SK-N-SH treated with all-trans-retinoic acid at 6 μM for 48 hours (cell line): ENCODE data around the gene ELAC2.

ENCODE experiments used
- ATAC-seq: fragments of 200-7000 bp; cut with Tn5 transposase; 3 replicates; pipeline ENCODE4 v1.9.1; 2020; ENCODE audit warnings: mild to moderate bottlenecking, moderate library complexity
- ARNTL ChIP-seq: fragments of 450-650 bp; formaldehyde crosslinking; IDR thresholded peaks from 2 replicates; pipeline ENCODE4 v1.5.0; 2020; ENCODE audit warnings: low read depth, mild to moderate bottlenecking, moderate library complexity, borderline replicate concordance
- BACH2 ChIP-seq: fragments of 250-450 bp; sonication (Bioruptor Pico); IDR thresholded peaks from 2 replicates; pipeline ENCODE4 v1.9.0; 2021; ENCODE audit warnings: mild to moderate bottlenecking, borderline replicate concordance
- CSDC2 ChIP-seq: fragments of 250-450 bp; sonication (Bioruptor Pico); IDR thresholded peaks from 2 replicates; pipeline ENCODE4 v1.5.0; 2020; ENCODE audit warnings: mild to moderate bottlenecking, moderate library complexity
- ESRRG ChIP-seq: fragments of 250-450 bp; sonication (Bioruptor Pico); IDR thresholded peaks from 2 replicates; pipeline ENCODE4 v1.6.1; 2021; ENCODE audit warnings: mild to moderate bottlenecking
- GLIS3 ChIP-seq: fragments of 250-450 bp; sonication (Bioruptor Pico); IDR thresholded peaks from 2 replicates; pipeline ENCODE4 v1.5.0; 2020; ENCODE audit warnings: mild to moderate bottlenecking, moderate library complexity
- ISL1 ChIP-seq: fragments of 250-450 bp; sonication (Bioruptor Pico); IDR thresholded peaks from 2 replicates; pipeline ENCODE4 v2.1.2; 2022; ENCODE audit warnings: mild to moderate bottlenecking, moderate library complexity
- OSR1 ChIP-seq: fragments of 250-450 bp; sonication (Bioruptor Pico); IDR thresholded peaks from 2 replicates; pipeline ENCODE4 v1.8.0; 2022; ENCODE audit warnings: moderate library complexity, mild to moderate bottlenecking, inconsistent platforms
- PPARA ChIP-seq: fragments of 250-450 bp; sonication (Bioruptor Pico); IDR thresholded peaks from 2 replicates; pipeline ENCODE4 v1.5.0; 2020; ENCODE audit warnings: mild to moderate bottlenecking, borderline replicate concordance
- RARB ChIP-seq: fragments of 250-450 bp; sonication (Bioruptor Pico); IDR thresholded peaks from 2 replicates; pipeline ENCODE4 v1.8.0; 2021; ENCODE audit warnings: mild to moderate bottlenecking, moderate library complexity
- TCF4 ChIP-seq: fragments of 250-450 bp; sonication (Bioruptor Pico); IDR thresholded peaks from 2 replicates; pipeline ENCODE4 v1.8.0; 2021; ENCODE audit warnings: mild to moderate bottlenecking, moderate library complexity, borderline replicate concordance
- TOX ChIP-seq: fragments of 250-450 bp; sonication (Bioruptor Pico); IDR thresholded peaks from 2 replicates; pipeline ENCODE4 v1.8.0; 2021; ENCODE audit warnings: mild to moderate bottlenecking, moderate library complexity, borderline replicate concordance
- ZC3H10 ChIP-seq: fragments of 250-450 bp; sonication (Bioruptor Pico); IDR thresholded peaks from 2 replicates; pipeline ENCODE4 v1.5.1; 2021; ENCODE audit warnings: mild to moderate bottlenecking, moderate library complexity
- ZFP3 ChIP-seq: fragments of 250-450 bp; sonication (Bioruptor Pico); IDR thresholded peaks from 2 replicates; pipeline ENCODE4 v1.5.0; 2020; ENCODE audit warnings: mild to moderate bottlenecking, moderate library complexity
- ZFP30 ChIP-seq: fragments of 450-650 bp; formaldehyde crosslinking; IDR thresholded peaks from 2 replicates; pipeline ENCODE4 v1.5.0; 2022; ENCODE audit warnings: mild to moderate bottlenecking, moderate library complexity
- ZNF565 ChIP-seq: fragments of 450-650 bp; formaldehyde crosslinking; conservative IDR thresholded peaks from 2 replicates; pipeline ENCODE4 v1.5.0; 2020; ENCODE audit warnings: low read depth, mild to moderate bottlenecking, moderate library complexity
- ZNF70 ChIP-seq: fragments of 450-650 bp; formaldehyde crosslinking; IDR thresholded peaks from 2 replicates; pipeline ENCODE4 v1.5.0; 2020; ENCODE audit warnings: mild to moderate bottlenecking, moderate library complexity
- ZNF8 ChIP-seq: fragments of 450-650 bp; formaldehyde crosslinking; IDR thresholded peaks from 2 replicates; pipeline ENCODE4 v1.5.0; 2020; ENCODE audit warnings: mild to moderate bottlenecking, moderate library complexity
- TF ChIP-seq, protein P1 (sequence below): fragments of 250-450 bp; sonication (Bioruptor Pico); IDR thresholded peaks from 2 replicates; pipeline ENCODE4 v1.5.0; 2020; ENCODE audit warnings: mild to moderate bottlenecking, moderate library complexity
- TF ChIP-seq, protein P2 (sequence below): fragments of 250-450 bp; sonication (Bioruptor Pico); IDR thresholded peaks from 2 replicates; pipeline ENCODE4 v1.8.0; 2021; ENCODE audit warnings: low read depth, mild to moderate bottlenecking, moderate library complexity, borderline replicate concordance
- TF ChIP-seq, protein P3 (sequence below): fragments of 250-450 bp; sonication (Bioruptor Pico); IDR thresholded peaks from 2 replicates; pipeline ENCODE4 v1.8.0; 2020; ENCODE audit warnings: mild to moderate bottlenecking, moderate library complexity, borderline replicate concordance
- TF ChIP-seq, protein P4 (sequence below): fragments of 250-450 bp; sonication (Bioruptor Pico); IDR thresholded peaks from 2 replicates; pipeline ENCODE4 v1.5.1; 2020; ENCODE audit warnings: low read depth, mild to moderate bottlenecking, moderate library complexity
- TF ChIP-seq, protein P5 (sequence below): fragments of 250-450 bp; sonication (Bioruptor Pico); IDR thresholded peaks from 2 replicates; pipeline ENCODE4 v1.5.1; 2021; ENCODE audit warnings: mild to moderate bottlenecking, moderate library complexity

Gene ELAC2

DNA sequence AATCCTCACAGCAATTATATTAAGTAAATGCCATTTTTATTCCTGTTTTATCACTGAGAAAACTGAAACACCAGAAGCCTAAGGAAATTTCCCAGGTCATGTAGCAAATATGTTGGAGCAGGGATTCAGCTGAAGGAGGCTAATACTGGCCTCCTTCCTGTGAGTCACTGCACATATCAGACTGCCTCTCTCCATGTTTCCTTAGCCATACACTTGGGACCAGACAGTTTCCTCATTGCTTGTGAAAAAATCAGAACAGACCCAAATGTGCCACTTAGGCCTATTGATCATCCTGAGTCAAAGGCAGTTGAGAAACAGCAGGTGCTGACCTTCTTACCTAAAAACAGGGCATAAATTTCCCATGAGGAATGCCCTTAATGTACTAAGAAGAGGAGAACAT is 18.9 kb upstream of the ELAC2 start:
- no peak for ATAC-seq
- TF ChIP-seq ZNF8 (CRISPR knock-in tag) = no peak
- TF ChIP-seq RARB (CRISPR knock-in tag) = no peak
- TF ChIP-seq GLIS3 = no peak
- TF ChIP-seq, protein P1, sequence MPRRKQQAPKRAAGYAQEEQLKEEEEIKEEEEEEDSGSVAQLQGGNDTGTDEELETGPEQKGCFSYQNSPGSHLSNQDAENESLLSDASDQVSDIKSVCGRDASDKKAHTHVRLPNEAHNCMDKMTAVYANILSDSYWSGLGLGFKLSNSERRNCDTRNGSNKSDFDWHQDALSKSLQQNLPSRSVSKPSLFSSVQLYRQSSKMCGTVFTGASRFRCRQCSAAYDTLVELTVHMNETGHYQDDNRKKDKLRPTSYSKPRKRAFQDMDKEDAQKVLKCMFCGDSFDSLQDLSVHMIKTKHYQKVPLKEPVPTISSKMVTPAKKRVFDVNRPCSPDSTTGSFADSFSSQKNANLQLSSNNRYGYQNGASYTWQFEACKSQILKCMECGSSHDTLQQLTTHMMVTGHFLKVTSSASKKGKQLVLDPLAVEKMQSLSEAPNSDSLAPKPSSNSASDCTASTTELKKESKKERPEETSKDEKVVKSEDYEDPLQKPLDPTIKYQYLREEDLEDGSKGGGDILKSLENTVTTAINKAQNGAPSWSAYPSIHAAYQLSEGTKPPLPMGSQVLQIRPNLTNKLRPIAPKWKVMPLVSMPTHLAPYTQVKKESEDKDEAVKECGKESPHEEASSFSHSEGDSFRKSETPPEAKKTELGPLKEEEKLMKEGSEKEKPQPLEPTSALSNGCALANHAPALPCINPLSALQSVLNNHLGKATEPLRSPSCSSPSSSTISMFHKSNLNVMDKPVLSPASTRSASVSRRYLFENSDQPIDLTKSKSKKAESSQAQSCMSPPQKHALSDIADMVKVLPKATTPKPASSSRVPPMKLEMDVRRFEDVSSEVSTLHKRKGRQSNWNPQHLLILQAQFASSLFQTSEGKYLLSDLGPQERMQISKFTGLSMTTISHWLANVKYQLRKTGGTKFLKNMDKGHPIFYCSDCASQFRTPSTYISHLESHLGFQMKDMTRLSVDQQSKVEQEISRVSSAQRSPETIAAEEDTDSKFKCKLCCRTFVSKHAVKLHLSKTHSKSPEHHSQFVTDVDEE = no peak
- TF ChIP-seq, protein P2, sequence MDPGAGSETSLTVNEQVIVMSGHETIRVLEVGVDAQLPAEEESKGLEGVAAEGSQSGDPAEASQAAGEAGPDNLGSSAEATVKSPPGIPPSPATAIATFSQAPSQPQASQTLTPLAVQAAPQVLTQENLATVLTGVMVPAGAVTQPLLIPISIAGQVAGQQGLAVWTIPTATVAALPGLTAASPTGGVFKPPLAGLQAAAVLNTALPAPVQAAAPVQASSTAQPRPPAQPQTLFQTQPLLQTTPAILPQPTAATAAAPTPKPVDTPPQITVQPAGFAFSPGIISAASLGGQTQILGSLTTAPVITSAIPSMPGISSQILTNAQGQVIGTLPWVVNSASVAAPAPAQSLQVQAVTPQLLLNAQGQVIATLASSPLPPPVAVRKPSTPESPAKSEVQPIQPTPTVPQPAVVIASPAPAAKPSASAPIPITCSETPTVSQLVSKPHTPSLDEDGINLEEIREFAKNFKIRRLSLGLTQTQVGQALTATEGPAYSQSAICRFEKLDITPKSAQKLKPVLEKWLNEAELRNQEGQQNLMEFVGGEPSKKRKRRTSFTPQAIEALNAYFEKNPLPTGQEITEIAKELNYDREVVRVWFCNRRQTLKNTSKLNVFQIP (CRISPR knock-in tag) = no peak
- TF ChIP-seq ZC3H10 (CRISPR knock-in tag) = no peak
- no peak for TF ChIP-seq ZNF565 (CRISPR knock-in tag)
- TF ChIP-seq ZFP30 (CRISPR knock-in tag) = no peak
- no peak for TF ChIP-seq OSR1 (CRISPR knock-in tag)
- TF ChIP-seq TOX = no peak
- TF ChIP-seq ISL1 (CRISPR knock-in tag) = no peak
- no peak for TF ChIP-seq ZFP3 (CRISPR knock-in tag)
- TF ChIP-seq, protein P3, sequence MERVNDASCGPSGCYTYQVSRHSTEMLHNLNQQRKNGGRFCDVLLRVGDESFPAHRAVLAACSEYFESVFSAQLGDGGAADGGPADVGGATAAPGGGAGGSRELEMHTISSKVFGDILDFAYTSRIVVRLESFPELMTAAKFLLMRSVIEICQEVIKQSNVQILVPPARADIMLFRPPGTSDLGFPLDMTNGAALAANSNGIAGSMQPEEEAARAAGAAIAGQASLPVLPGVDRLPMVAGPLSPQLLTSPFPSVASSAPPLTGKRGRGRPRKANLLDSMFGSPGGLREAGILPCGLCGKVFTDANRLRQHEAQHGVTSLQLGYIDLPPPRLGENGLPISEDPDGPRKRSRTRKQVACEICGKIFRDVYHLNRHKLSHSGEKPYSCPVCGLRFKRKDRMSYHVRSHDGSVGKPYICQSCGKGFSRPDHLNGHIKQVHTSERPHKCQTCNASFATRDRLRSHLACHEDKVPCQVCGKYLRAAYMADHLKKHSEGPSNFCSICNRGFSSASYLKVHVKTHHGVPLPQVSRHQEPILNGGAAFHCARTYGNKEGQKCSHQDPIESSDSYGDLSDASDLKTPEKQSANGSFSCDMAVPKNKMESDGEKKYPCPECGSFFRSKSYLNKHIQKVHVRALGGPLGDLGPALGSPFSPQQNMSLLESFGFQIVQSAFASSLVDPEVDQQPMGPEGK (CRISPR knock-in tag) = no peak
- TF ChIP-seq ZNF70 (CRISPR knock-in tag) = no peak
- TF ChIP-seq ARNTL (CRISPR knock-in tag) = no peak
- no peak for TF ChIP-seq ESRRG
- TF ChIP-seq PPARA (CRISPR knock-in tag) = no peak

DNA sequence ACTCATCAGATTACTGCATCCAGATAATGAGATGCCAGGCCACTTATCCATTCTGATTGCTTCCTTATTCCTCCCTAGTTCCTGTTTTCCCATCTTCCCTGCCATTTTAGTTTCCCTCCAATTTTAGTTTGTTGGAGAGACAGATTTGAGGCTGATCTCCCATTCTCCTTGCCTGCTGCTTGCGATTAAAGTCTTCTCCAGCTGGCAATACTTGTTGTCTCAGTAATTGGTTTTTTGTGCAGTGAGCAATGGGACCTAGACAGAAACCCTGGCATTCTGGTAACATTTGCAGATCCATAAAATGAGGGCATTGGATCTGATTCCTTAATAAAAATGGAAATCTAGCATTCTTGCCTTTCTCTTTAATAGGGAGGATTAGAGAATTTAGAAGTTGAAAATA is 17.6 kb upstream of the ELAC2 start:
- no peak for ATAC-seq
- no peak for TF ChIP-seq PPARA (CRISPR knock-in tag)
- TF ChIP-seq, protein P2 (CRISPR knock-in tag) = no peak
- TF ChIP-seq, protein P4, sequence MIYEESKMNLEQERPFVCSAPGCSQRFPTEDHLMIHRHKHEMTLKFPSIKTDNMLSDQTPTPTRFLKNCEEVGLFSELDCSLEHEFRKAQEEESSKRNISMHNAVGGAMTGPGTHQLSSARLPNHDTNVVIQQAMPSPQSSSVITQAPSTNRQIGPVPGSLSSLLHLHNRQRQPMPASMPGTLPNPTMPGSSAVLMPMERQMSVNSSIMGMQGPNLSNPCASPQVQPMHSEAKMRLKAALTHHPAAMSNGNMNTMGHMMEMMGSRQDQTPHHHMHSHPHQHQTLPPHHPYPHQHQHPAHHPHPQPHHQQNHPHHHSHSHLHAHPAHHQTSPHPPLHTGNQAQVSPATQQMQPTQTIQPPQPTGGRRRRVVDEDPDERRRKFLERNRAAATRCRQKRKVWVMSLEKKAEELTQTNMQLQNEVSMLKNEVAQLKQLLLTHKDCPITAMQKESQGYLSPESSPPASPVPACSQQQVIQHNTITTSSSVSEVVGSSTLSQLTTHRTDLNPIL = no peak
- TF ChIP-seq OSR1 (CRISPR knock-in tag) = no peak
- TF ChIP-seq RARB (CRISPR knock-in tag) = no peak
- no peak for TF ChIP-seq ZC3H10 (CRISPR knock-in tag)
- no peak for TF ChIP-seq ZNF565 (CRISPR knock-in tag)
- TF ChIP-seq, protein P5, sequence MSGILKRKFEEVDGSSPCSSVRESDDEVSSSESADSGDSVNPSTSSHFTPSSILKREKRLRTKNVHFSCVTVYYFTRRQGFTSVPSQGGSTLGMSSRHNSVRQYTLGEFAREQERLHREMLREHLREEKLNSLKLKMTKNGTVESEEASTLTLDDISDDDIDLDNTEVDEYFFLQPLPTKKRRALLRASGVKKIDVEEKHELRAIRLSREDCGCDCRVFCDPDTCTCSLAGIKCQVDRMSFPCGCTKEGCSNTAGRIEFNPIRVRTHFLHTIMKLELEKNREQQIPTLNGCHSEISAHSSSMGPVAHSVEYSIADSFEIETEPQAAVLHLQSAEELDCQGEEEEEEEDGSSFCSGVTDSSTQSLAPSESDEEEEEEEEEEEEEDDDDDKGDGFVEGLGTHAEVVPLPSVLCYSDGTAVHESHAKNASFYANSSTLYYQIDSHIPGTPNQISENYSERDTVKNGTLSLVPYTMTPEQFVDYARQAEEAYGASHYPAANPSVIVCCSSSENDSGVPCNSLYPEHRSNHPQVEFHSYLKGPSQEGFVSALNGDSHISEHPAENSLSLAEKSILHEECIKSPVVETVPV (CRISPR knock-in tag) = no peak
- no peak for TF ChIP-seq ARNTL (CRISPR knock-in tag)
- no peak for TF ChIP-seq TOX
- TF ChIP-seq TCF4 (CRISPR knock-in tag) = no peak
- no peak for TF ChIP-seq CSDC2
- TF ChIP-seq, protein P3 (CRISPR knock-in tag) = no peak
- no peak for TF ChIP-seq ZFP3 (CRISPR knock-in tag)
- no peak for TF ChIP-seq GLIS3
- TF ChIP-seq ESRRG = no peak
- no peak for TF ChIP-seq ZFP30 (CRISPR knock-in tag)
- no peak for TF ChIP-seq BACH2 (CRISPR knock-in tag)
- TF ChIP-seq ISL1 (CRISPR knock-in tag) = no peak
